Mesothelial cell of epicardium (in vitro differentiated cells): ENCODE measurements around the gene PTPRK. TPM values are rescaled to one million over a fixed set of nuclear protein-coding genes. Genes with fewer than 3 reads are reported as not detected.
A peak's percentile ranks its signal among the peaks of the same experiment; 100 is the strongest.

ENCODE experiments used
- DNase-seq, 2 experiments: peaks; one replicate each; pipeline ENCODE4 v3.0.0; 2021; ENCODE audit warnings: low spot score in 2 of 2; ENCODE audit not compliant: unreplicated experiment in 2 of 2
- H3K27ac Mint-ChIP-seq: 2 replicates; pipeline ENCODE4 v1.8.0; 2021; ENCODE audit warnings: mixed read lengths
- H3K27me3 Mint-ChIP-seq: 2 replicates; pipeline ENCODE4 v1.8.0; 2021; ENCODE audit warnings: low read depth, mixed read lengths
- H3K36me3 Mint-ChIP-seq: 2 replicates; pipeline ENCODE4 v1.8.0; 2021; ENCODE audit warnings: mixed read lengths
- H3K4me1 Mint-ChIP-seq: 2 replicates; pipeline ENCODE4 v1.8.0; 2021; ENCODE audit warnings: mixed read lengths
- H3K4me3 Mint-ChIP-seq: 2 replicates; pipeline ENCODE4 v1.8.0; 2021; ENCODE audit warnings: mild to moderate bottlenecking, moderate library complexity, mixed read lengths
- H3K9me3 Mint-ChIP-seq: 2 replicates; pipeline ENCODE4 v1.8.0; 2021; ENCODE audit warnings: mixed read lengths
- CTCF ChIP-seq: fragments of 200-600 bp; sonication (generic); IDR thresholded peaks from one replicate; pipeline ENCODE4 v1.5.0; 2021; ENCODE audit warnings: antibody characterized with exemption; ENCODE audit not compliant: unreplicated experiment
- total RNA-seq: library from RNA; stranded (reverse); gene quantifications from 3 replicates; pipeline ENCODE4 v1.2.1, GENCODE V29; 2021

The PTPRK gene
- total RNA-seq, 1 donor from 2014 or later = 93.7 TPM

DNA sequence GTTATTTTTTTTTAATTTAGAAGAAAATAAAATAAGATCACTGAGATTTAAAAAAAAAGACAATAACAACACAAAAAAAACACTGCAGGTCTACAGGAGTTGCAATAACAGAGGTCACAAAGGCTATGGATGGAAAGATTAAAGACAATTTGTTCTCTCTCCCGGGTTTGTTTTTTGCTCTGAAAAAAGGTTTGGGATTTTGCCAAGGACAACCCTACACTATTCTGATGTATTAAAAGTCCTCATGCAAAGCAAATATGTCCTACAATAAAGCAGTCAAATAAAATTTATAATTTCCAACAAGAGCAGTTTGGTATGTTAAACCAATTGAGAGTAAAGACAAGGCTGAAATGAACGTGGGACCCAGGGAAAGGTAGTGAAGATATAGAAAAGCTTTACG, 55.6 kb downstream of the PTPRK start:
- H3K36me3 Mint-ChIP-seq = no peaks in the 10 kb centered on the region
- H3K4me3 Mint-ChIP-seq = no peak overlapping the region
- no peak for TF ChIP-seq CTCF
- H3K4me1 Mint-ChIP-seq = peaks cover 14% of the 10 kb centered on the region
- peak overlapping the region; percentile 60 for H3K27ac Mint-ChIP-seq
- H3K9me3 Mint-ChIP-seq = no peaks in the 10 kb centered on the region
- no peak for DNase-seq
- H3K27me3 Mint-ChIP-seq = no peaks in the 10 kb centered on the region

- H3K27ac Mint-ChIP-seq = peak overlapping the region; percentile 89
- no peaks in the 10 kb centered on the region for H3K27me3 Mint-ChIP-seq
- no peaks in the 10 kb centered on the region for H3K9me3 Mint-ChIP-seq
- no peaks in the 10 kb centered on the region for H3K36me3 Mint-ChIP-seq
- no peak overlapping the region for H3K4me3 Mint-ChIP-seq
- no peak for TF ChIP-seq CTCF
- peaks cover 14% of the 10 kb centered on the region for H3K4me1 Mint-ChIP-seq
- DNase-seq = no peak
Observed at GRCh38 chr6:128463942-128464341, 56.5 kb downstream of the PTPRK start.

DNA sequence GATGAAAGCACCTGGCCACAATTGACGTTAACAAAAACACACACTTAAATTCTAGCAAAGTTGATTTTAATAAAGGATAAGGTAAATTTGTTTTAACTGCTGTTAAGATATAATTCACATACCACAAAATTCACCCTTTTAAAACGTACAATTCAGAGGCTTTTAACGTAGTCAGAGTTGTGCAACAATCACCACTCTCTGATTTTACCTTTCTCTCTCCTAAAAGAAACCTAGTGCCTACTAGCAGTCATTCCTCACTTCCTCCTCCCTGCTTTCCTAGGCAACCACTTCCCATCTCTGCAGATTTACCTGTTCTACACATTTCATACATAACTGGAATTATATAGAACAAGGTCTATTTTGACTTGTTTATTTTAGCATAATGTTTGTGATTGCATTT, 58.9 kb downstream of the PTPRK start:
- no peak overlapping the region for H3K27ac Mint-ChIP-seq
- no peak for TF ChIP-seq CTCF
- no peaks in the 10 kb centered on the region for H3K27me3 Mint-ChIP-seq

DNA sequence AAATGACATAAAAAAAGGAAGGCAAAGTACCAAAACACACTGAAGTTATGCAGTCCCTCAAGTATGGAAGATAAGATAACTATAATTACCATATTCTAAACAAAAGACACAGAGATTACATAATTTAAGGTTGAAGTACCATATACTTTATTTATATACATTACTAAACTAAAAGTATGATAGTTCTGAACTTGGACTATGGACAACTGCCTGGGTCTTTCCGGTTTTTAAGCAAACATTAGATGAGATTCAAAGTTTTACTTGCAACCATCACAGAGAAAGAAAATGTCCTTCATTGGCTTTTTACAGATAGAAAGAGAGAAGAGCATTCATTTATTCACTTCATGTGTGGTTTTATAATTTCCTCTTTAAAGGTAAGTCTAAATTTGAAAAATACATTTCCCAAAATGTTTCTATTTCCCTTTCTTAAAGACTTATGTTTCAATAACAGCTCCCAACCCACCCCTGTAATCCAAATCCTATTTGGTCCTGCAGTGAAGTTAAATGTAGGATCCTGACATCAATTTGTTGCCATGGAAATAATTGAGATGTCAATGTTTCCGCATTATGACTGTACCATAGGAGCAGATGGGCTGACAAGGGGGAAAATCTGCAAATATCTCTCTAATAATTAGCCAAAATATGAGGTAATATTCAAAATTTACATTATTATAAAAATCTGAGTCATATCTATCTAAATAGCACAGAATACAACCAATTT, 63.7 kb downstream of the PTPRK start:
- Mint-ChIP-seq H3K4me1 (peaks cover 11% of the 10 kb centered on the region), H3K27me3 (no peaks in the 10 kb centered on the region), H3K4me3 (no peak overlapping the region), H3K9me3 (peaks cover 5% of the 10 kb centered on the region), H3K36me3 (peaks cover 4% of the 10 kb centered on the region), H3K27ac (no peak overlapping the region)
- no peak for DNase-seq
- no peak for TF ChIP-seq CTCF

More for the DNA sequence above, 58.9 kb downstream of the PTPRK start:
- Mint-ChIP-seq H3K9me3 (no peaks in the 10 kb centered on the region), H3K4me1 (peaks cover 14% of the 10 kb centered on the region), H3K4me3 (no peak overlapping the region), H3K36me3 (no peaks in the 10 kb centered on the region)
- no peak for DNase-seq

GRCh38 chr6:128455959-128456358, 64.4 kb downstream of the PTPRK start:
- peaks cover 6% of the 10 kb centered on the region for H3K36me3 Mint-ChIP-seq
- no peak for DNase-seq
- no peak overlapping the region for H3K4me3 Mint-ChIP-seq
- TF ChIP-seq CTCF = no peak
- H3K27me3 Mint-ChIP-seq = no peaks in the 10 kb centered on the region
- peaks cover 5% of the 10 kb centered on the region for H3K9me3 Mint-ChIP-seq
- H3K4me1 Mint-ChIP-seq = peaks cover 11% of the 10 kb centered on the region
- peak overlapping the region; percentile 43 for H3K27ac Mint-ChIP-seq
